PC-9 (cell line): ENCODE measurements around the gene SAMHD1. TPM values are rescaled to one million over a fixed set of nuclear protein-coding genes. Genes with fewer than 3 reads are reported as not detected.

Experiments
- BruUV-seq: library from RNA; stranded (reverse); fragments of 400-500 nt; replicated peaks from 2 replicates; lab custom pipeline; 2021; lab: Mats Ljungman, UMichigan
- CTCF ChIA-PET: fragments of 300-600 bp; sonication (Branson Sonifier 250); formaldehyde crosslinking; loops from one replicate; lab custom pipeline; 2022; ENCODE audit warnings: antibody characterized with exemption; lab: Charles Lee
- POLR2A ChIA-PET: fragments of 300-600 bp; sonication (Branson Sonifier 250); formaldehyde crosslinking; loops from one replicate; lab custom pipeline; 2022; ENCODE audit warnings: antibody characterized with exemption; ENCODE audit not compliant: unreplicated experiment; lab: Charles Lee
- DNase-seq, 2 experiments: peaks; one replicate each; pipeline versions ENCODE4 v3.0.0 to v3.0.0-alpha.2; 2015 to 2022; ENCODE audit warnings: mixed read lengths in 1 of 2
- H2AFZ ChIP-seq: fragments of 200-600 bp; sonication (generic); 2 replicates; pipeline ENCODE4 v1.8.1; 2017; ENCODE audit warnings: antibody characterized with exemption
- H3F3A ChIP-seq: fragments of 200-600 bp; sonication (generic); 2 replicates; pipeline ENCODE4 v1.8.1; 2017; ENCODE audit warnings: antibody characterized with exemption, mild to moderate bottlenecking, low read depth; ENCODE audit not compliant: insufficient read depth
- H3K27ac ChIP-seq: fragments of 200-600 bp; sonication (generic); 2 replicates; pipeline ENCODE4 v1.6.1; 2016; ENCODE audit warnings: mixed run types
- H3K27me3 ChIP-seq: fragments of 200-600 bp; sonication (generic); 2 replicates; pipeline ENCODE4 v1.6.1; 2016; ENCODE audit warnings: low read depth, mixed run types; ENCODE audit not compliant: insufficient read depth
- H3K36me3 ChIP-seq: fragments of 200-600 bp; sonication (generic); 2 replicates; pipeline ENCODE4 v1.6.1; 2016; ENCODE audit warnings: low read depth, mixed run types
- H3K4me1 ChIP-seq: fragments of 200-600 bp; sonication (generic); replicated peaks from 2 replicates; pipeline ENCODE4 v1.6.1; 2016; ENCODE audit warnings: mixed run types; ENCODE audit not compliant: insufficient read depth
- H3K4me2 ChIP-seq: fragments of 200-600 bp; sonication (generic); 2 replicates; pipeline ENCODE4 v1.6.1; 2017; ENCODE audit warnings: mixed run types
- H3K4me3 ChIP-seq: fragments of 200-600 bp; sonication (generic); 2 replicates; pipeline ENCODE4 v1.6.1; 2016; ENCODE audit warnings: mixed run types
- H3K79me2 ChIP-seq: fragments of 200-600 bp; sonication (generic); 2 replicates; pipeline ENCODE4 v1.6.1; 2017; ENCODE audit warnings: low read depth, mixed run types
- H3K9me2 ChIP-seq: fragments of 200-600 bp; sonication (generic); 2 replicates; pipeline ENCODE4 v1.8.1; 2017; ENCODE audit warnings: mild to moderate bottlenecking; ENCODE audit not compliant: insufficient read depth
- H3K9me3 ChIP-seq: fragments of 200-600 bp; sonication (generic); 2 replicates; pipeline ENCODE4 v1.8.1; 2016; ENCODE audit warnings: low read depth; ENCODE audit not compliant: insufficient read depth
- H4K20me1 ChIP-seq: fragments of 200-600 bp; sonication (generic); 2 replicates; pipeline ENCODE4 v1.8.1; 2017; ENCODE audit not compliant: insufficient read depth
- CTCF ChIP-seq: fragments of 200-600 bp; sonication (generic); conservative IDR thresholded peaks from 2 replicates; pipeline ENCODE4 v1.6.1; 2017; ENCODE audit warnings: mixed run types, antibody characterized with exemption, mild to moderate bottlenecking, moderate library complexity
- EZH2 ChIP-seq: fragments of 200-600 bp; sonication (generic); IDR thresholded peaks from 2 replicates; pipeline ENCODE4 v1.8.0; 2017; ENCODE audit warnings: antibody characterized with exemption, low read depth
- intact Hi-C: fragments of 100-400 bp; cut with micrococcal nuclease; formaldehyde crosslinking; loops from one replicate; pipeline ENCODE4 v1.10.0; 2022; ENCODE audit not compliant: unreplicated experiment
- total RNA-seq: library from RNA; stranded (reverse); gene quantifications from 2 replicates; pipeline ENCODE4 v1.2.3, GENCODE V29; 2021

The SAMHD1 gene
- total RNA-seq, 1 experiment from 2014 or later = 21.2 TPM

GRCh38 chr20:36859282-36859555, 92.3 kb downstream of the SAMHD1 start:
- DNase-seq = no peak
- Histone ChIP-seq H4K20me1 (no peaks in the 10 kb centered on the region; the same call in 1 of the 2 replicates), H3K9me3 (no peaks in the 10 kb centered on the region), H3K4me1 (0 out of 2 replicates have a peak, but pooled peaks cover 12% of the 10 kb centered on the region), H3K4me3 (no peak overlapping the region), H3F3A (peaks cover 13% of the 10 kb centered on the region; the same call in 1 of the 2 replicates), H3K4me2 (no peak overlapping the region), H3K9me2 (no peaks in the 10 kb centered on the region), H3K79me2 (no peaks in the 10 kb centered on the region), H3K27me3 (no peaks in the 10 kb centered on the region), H3K27ac (no peak overlapping the region), H3K36me3 (no peaks in the 10 kb centered on the region), H2AFZ (no peak overlapping the region)
- intact Hi-C loops = no loop called here
- TF ChIP-seq CTCF = no peak
- no peak for TF ChIP-seq EZH2
- ChIA-PET CTCF (interaction anchor here (0.6 kb wide), 1 partner anchor 18 kb away, joined by 6 read pairs; no protein-coding TSS in a partner anchor), POLR2A (no interaction called here)
- BruUV-seq = no TSS peak

GRCh38 chr20:36856691-36857635, 94.5 kb downstream of the SAMHD1 start:
- ChIA-PET POLR2A (interaction anchor here (0.6 to 0.7 kb wide), 4 partner anchors 37 to 770 kb away, joined by 3 to 8 read pairs (median 4); no protein-coding TSS in a partner anchor), CTCF (interaction anchor here (0.5 kb wide), 1 partner anchor 47 kb away, joined by 6 read pairs; no protein-coding TSS in a partner anchor)
- Histone ChIP-seq H3K27me3 (no peaks in the 10 kb centered on the region), H3K27ac (no peak overlapping the region), H3K4me1 (0 out of 2 replicates have a peak, but pooled peaks cover 7% of the 10 kb centered on the region), H4K20me1 (no peaks in the 10 kb centered on the region; the same call in 1 of the 2 replicates), H3K79me2 (no peaks in the 10 kb centered on the region), H2AFZ (no peak overlapping the region), H3F3A (peaks cover 13% of the 10 kb centered on the region; the same call in 1 of the 2 replicates), H3K4me3 (no peak overlapping the region), H3K36me3 (no peaks in the 10 kb centered on the region), H3K4me2 (no peak overlapping the region), H3K9me3 (no peaks in the 10 kb centered on the region), H3K9me2 (no peaks in the 10 kb centered on the region)
- intact Hi-C loops = no loop called here
- no peak for DNase-seq
- BruUV-seq = no TSS peak
- TF ChIP-seq CTCF (no peak), EZH2 (no peak)

- no peak overlapping the region for H3K27ac ChIP-seq
- H3K9me3 ChIP-seq = no peaks in the 10 kb centered on the region
- no peaks in the 10 kb centered on the region for H3K79me2 ChIP-seq
- no TSS peak for BruUV-seq
- no peaks in the 10 kb centered on the region for H3K27me3 ChIP-seq
- no peaks in the 10 kb centered on the region for H3K9me2 ChIP-seq
- H3K4me3 ChIP-seq = no peak overlapping the region
- no peak overlapping the region for H3K4me2 ChIP-seq
- POLR2A ChIA-PET = interaction anchor here (0.5 to 0.6 kb wide), 6 partner anchors 10 to 1577 kb away, joined by 3 to 8 read pairs (median 4); no protein-coding TSS in a partner anchor
- no peaks in the 10 kb centered on the region for H4K20me1 ChIP-seq
- no peak for TF ChIP-seq EZH2
- no peak for TF ChIP-seq CTCF
- no peak overlapping the region for H2AFZ ChIP-seq
- no peaks in the 10 kb centered on the region for H3K36me3 ChIP-seq
- H3F3A ChIP-seq = peaks cover 7% of the 10 kb centered on the region; the same call in 1 of the 2 replicates
- peak in 1 of 2 experiments; percentile 40 for DNase-seq
- H3K4me1 ChIP-seq = no peaks in the 10 kb centered on the region
- intact Hi-C loops = no loop called here
- CTCF ChIA-PET = interaction anchor here (0.5 kb wide), 1 partner anchor 48 kb away, joined by 6 read pairs; no protein-coding TSS in a partner anchor
These were observed 95.3 kb downstream of the SAMHD1 start for GRCh38 chr20:36856195-36856594.
